ENCODE results near the gene MPDZ.

The MPDZ gene

GRCh38 chr9:13158986-13159385, 120.5 kb downstream of the MPDZ start:
- TF ChIP-seq CTCF (conservative IDR thresholded peaks at IDR 0.05; ENCODE audit: low read length): no peak
- no peak for DNase-seq (ENCODE audit: low read depth)
- H3K4me3 ChIP-seq (ENCODE audit: low read length): no peak overlapping the region

- no peak overlapping the region for H3K4me3 ChIP-seq (ENCODE audit: low read length)
- TF ChIP-seq CTCF (conservative IDR thresholded peaks at IDR 0.05; ENCODE audit: low read length): no peak
- DNase-seq (ENCODE audit: low read depth): peak; percentile 3
Measured at GRCh38 chr9:13151489-13151888, 128.0 kb downstream of the MPDZ start.

GRCh38 chr9:13149454-13149853, 130.0 kb downstream of the MPDZ start:
- no peak overlapping the region for H3K4me3 ChIP-seq (ENCODE audit: low read length)
- TF ChIP-seq CTCF (conservative IDR thresholded peaks at IDR 0.05; ENCODE audit: low read length): no peak
- no peak for DNase-seq (ENCODE audit: low read depth)

- H3K4me3 ChIP-seq (ENCODE audit: low read length): no peak overlapping the region
- DNase-seq (ENCODE audit: low read depth): no peak
- no peak for TF ChIP-seq CTCF (conservative IDR thresholded peaks at IDR 0.05; ENCODE audit: low read length)
Measured at GRCh38 chr9:13146840-13147239, 132.7 kb downstream of the MPDZ start.

GRCh38 chr9:13145340-13145739, 134.2 kb downstream of the MPDZ start:
- H3K4me3 ChIP-seq (ENCODE audit: low read length): no peak overlapping the region
- no peak for DNase-seq (ENCODE audit: low read depth)
- no peak for TF ChIP-seq CTCF (conservative IDR thresholded peaks at IDR 0.05; ENCODE audit: low read length)

GRCh38 chr9:13144166-13144775, 135.2 kb downstream of the MPDZ start:
- DNase-seq (ENCODE audit: low read depth): no peak
- no peak for TF ChIP-seq CTCF (conservative IDR thresholded peaks at IDR 0.05; ENCODE audit: low read length)
- no peak overlapping the region for H3K4me3 ChIP-seq (ENCODE audit: low read length)

GRCh38 chr9:13143281-13143680, 136.2 kb downstream of the MPDZ start:
- DNase-seq (ENCODE audit: low read depth): no peak
- no peak for TF ChIP-seq CTCF (conservative IDR thresholded peaks at IDR 0.05; ENCODE audit: low read length)
- no peak overlapping the region for H3K4me3 ChIP-seq (ENCODE audit: low read length)

All from AG10803 (cell line).